H9 (cell line): ENCODE data around the gene CAPN9. TPM values are rescaled to one million over a fixed set of nuclear protein-coding genes. Genes with fewer than 3 reads are reported as not detected.

Experiments
- DNase-seq: peaks from one replicate; pipeline ENCODE4 v3.0.0-alpha.2; 2017
- H2AFZ ChIP-seq: one replicate; pipeline ENCODE4 v1.6.1; 2013; ENCODE audit warnings: mild to moderate bottlenecking, low read length, control low read depth, moderate library complexity
- H2AK5ac ChIP-seq: 2 replicates; pipeline ENCODE4 v1.6.1; 2013; ENCODE audit warnings: low read length, control low read depth, mixed read lengths; ENCODE audit not compliant: insufficient read length
- H2BK120ac ChIP-seq: one replicate; pipeline ENCODE4 v1.6.1; 2013; ENCODE audit warnings: low read depth, mild to moderate bottlenecking, low read length, control low read depth, inconsistent platforms; ENCODE audit not compliant: poor library complexity, severe bottlenecking
- H2BK12ac ChIP-seq: 2 replicates; pipeline ENCODE4 v1.6.1; 2013; ENCODE audit warnings: low read length, control low read depth, mixed read lengths, low read depth; ENCODE audit not compliant: insufficient read length
- H2BK15ac ChIP-seq: 2 replicates; pipeline ENCODE4 v1.6.1; 2013; ENCODE audit warnings: low read depth, low read length, control low read depth
- H2BK20ac ChIP-seq: one replicate; pipeline ENCODE4 v1.6.1; 2013; ENCODE audit warnings: low read depth, mild to moderate bottlenecking, low read length, control low read depth, inconsistent platforms; ENCODE audit not compliant: poor library complexity, severe bottlenecking
- H2BK5ac ChIP-seq: 2 replicates; pipeline ENCODE4 v1.6.1; 2013; ENCODE audit warnings: low read length, control low read depth, mixed read lengths; ENCODE audit not compliant: insufficient read length
- H3K14ac ChIP-seq: 2 replicates; pipeline ENCODE4 v1.6.1; 2013; ENCODE audit warnings: low read length, control low read depth; ENCODE audit not compliant: insufficient read depth
- H3K18ac ChIP-seq: 2 replicates; pipeline ENCODE4 v1.6.1; 2013; ENCODE audit warnings: low read depth, mild to moderate bottlenecking, mixed read lengths, low read length, control low read depth; ENCODE audit not compliant: insufficient read length
- H3K23ac ChIP-seq: 2 replicates; pipeline ENCODE4 v1.6.1; 2013; ENCODE audit warnings: low read length, control low read depth, mixed read lengths, low read depth; ENCODE audit not compliant: insufficient read length
- H3K23me2 ChIP-seq: 2 replicates; pipeline ENCODE4 v1.6.1; 2013; ENCODE audit warnings: low read depth, mild to moderate bottlenecking, mixed read lengths, low read length, control low read depth; ENCODE audit not compliant: insufficient read length, poor library complexity, severe bottlenecking
- H3K27ac ChIP-seq: 2 replicates; pipeline ENCODE4 v1.5.1; 2013; ENCODE audit warnings: low read length, control low read depth, mixed read lengths, low read depth; ENCODE audit not compliant: insufficient read length
- H3K27me3 ChIP-seq: 2 replicates; pipeline ENCODE4 v1.6.1; 2013; ENCODE audit warnings: low read length, control low read depth, inconsistent platforms; ENCODE audit not compliant: insufficient read depth
- H3K4ac ChIP-seq: 2 replicates; pipeline ENCODE4 v1.6.1; 2013; ENCODE audit warnings: low read depth, mild to moderate bottlenecking, control low read depth, inconsistent platforms, low read length, moderate library complexity
- H3K4me1 ChIP-seq: 2 replicates; pipeline ENCODE4 v1.6.1; 2013; ENCODE audit warnings: low read length, control low read depth, inconsistent platforms; ENCODE audit not compliant: insufficient read depth
- H3K4me2 ChIP-seq: 2 replicates; pipeline ENCODE4 v1.6.1; 2013; ENCODE audit warnings: low read length, control low read depth, mixed read lengths; ENCODE audit not compliant: insufficient read length, insufficient read depth
- H3K56ac ChIP-seq: 2 replicates; pipeline ENCODE4 v1.6.1; 2013; ENCODE audit warnings: low read depth, mild to moderate bottlenecking, mixed read lengths, low read length, control low read depth; ENCODE audit not compliant: insufficient read length
- H3K79me1 ChIP-seq: 2 replicates; pipeline ENCODE4 v1.6.1; 2013; ENCODE audit warnings: low read depth, mild to moderate bottlenecking, moderate library complexity, low read length, control low read depth, inconsistent platforms; ENCODE audit not compliant: insufficient read depth, poor library complexity, severe bottlenecking
- H3K79me2 ChIP-seq: 2 replicates; pipeline ENCODE4 v1.6.1; 2013; ENCODE audit warnings: low read length, control low read depth, inconsistent platforms; ENCODE audit not compliant: insufficient read depth
- H3K9ac ChIP-seq: 2 replicates; pipeline ENCODE4 v1.6.1; 2013; ENCODE audit warnings: low read length, control low read depth, mixed read lengths; ENCODE audit not compliant: insufficient read length; ENCODE audit errors: extremely low read depth
- H3K9me3 ChIP-seq: one replicate; pipeline ENCODE4 v1.6.1; 2013; ENCODE audit warnings: low read depth, low read length, inconsistent platforms; ENCODE audit not compliant: control insufficient read depth
- H3T11ph ChIP-seq: one replicate; pipeline ENCODE4 v1.6.1; 2013; ENCODE audit warnings: mild to moderate bottlenecking, low read length, control low read depth, inconsistent platforms
- H4K20me1 ChIP-seq: one replicate; pipeline ENCODE4 v1.6.1; 2013; ENCODE audit not compliant: control insufficient read depth, insufficient read length, insufficient read depth
- H4K5ac ChIP-seq: 2 replicates; pipeline ENCODE4 v1.6.1; 2013; ENCODE audit warnings: low read depth, mild to moderate bottlenecking, mixed read lengths, low read length, control low read depth; ENCODE audit not compliant: insufficient read length
- H4K8ac ChIP-seq: replicated peaks from 2 replicates; pipeline ENCODE4 v1.6.1; 2013; ENCODE audit warnings: low read length, control low read depth, mixed read lengths, low read depth; ENCODE audit not compliant: insufficient read length
- H4K91ac ChIP-seq: 2 replicates; pipeline ENCODE4 v1.6.1; 2013; ENCODE audit warnings: low read depth, mild to moderate bottlenecking, moderate library complexity, mixed read lengths, low read length, control low read depth; ENCODE audit not compliant: insufficient read length
- H3K27ac Mint-ChIP-seq, 3 experiments: 2 replicates in 2 of 3; 3 replicates in 1 of 3; pipeline ENCODE4 v1.8.0; 2020 to 2021; ENCODE audit warnings: mixed read lengths in 3 of 3, mild to moderate bottlenecking in 1 of 3, moderate library complexity in 1 of 3
- H3K27me3 Mint-ChIP-seq: 2 replicates; pipeline ENCODE4 v1.8.0; 2021; ENCODE audit warnings: low read depth, mild to moderate bottlenecking, moderate library complexity, mixed read lengths
- H3K36me3 Mint-ChIP-seq, 3 experiments: 2 replicates in 2 of 3; 3 replicates in 1 of 3; pipeline ENCODE4 v1.8.0; 2020 to 2021; ENCODE audit warnings: low read depth in 3 of 3, mixed read lengths in 3 of 3; ENCODE audit not compliant: insufficient read depth in 1 of 3
- H3K4me1 Mint-ChIP-seq, 2 experiments: 2 replicates each; pipeline ENCODE4 v1.8.0; 2020; ENCODE audit warnings: mixed read lengths in 2 of 2
- H3K4me3 Mint-ChIP-seq, 2 experiments: 2 replicates in 1 of 2; 3 replicates in 1 of 2; pipeline ENCODE4 v1.8.0; 2020 to 2021; ENCODE audit warnings: mild to moderate bottlenecking in 2 of 2, mixed read lengths in 2 of 2, moderate library complexity in 1 of 2
- H3K9me3 Mint-ChIP-seq, 2 experiments: 2 replicates in 1 of 2; 3 replicates in 1 of 2; pipeline ENCODE4 v1.8.0; 2020; ENCODE audit warnings: mild to moderate bottlenecking in 2 of 2, mixed read lengths in 2 of 2, moderate library complexity in 1 of 2
- CTCF ChIP-seq: fragments of 200-600 bp; sonication (generic); conservative IDR thresholded peaks from 3 replicates; pipeline ENCODE4 v1.8.0; 2021; ENCODE audit warnings: antibody characterized with exemption, mild to moderate bottlenecking
- WGBS: extraction: QIAGEN DNeasy Blood & Tissue Kit; methylation state at CpG from one replicate; pipeline ENCODE4 v1.1.7; 2013; ENCODE audit warnings: missing lambda C conversion rate, low lambda C conversion rate, mixed read lengths; ENCODE audit not compliant: insufficient read length; ENCODE audit errors: extremely low coverage; 5-methylcytosine and 5-hydroxymethylcytosine counted together
- total RNA-seq: library from RNA; stranded (reverse); gene quantifications from 2 replicates; pipeline ENCODE4 v1.2.1, GENCODE V29; 2021

CAPN9 gene
- total RNA-seq, 1 experiment from 2014 or later: 0.22 TPM

- no peak overlapping the region for H4K5ac ChIP-seq
- H3K4me1 ChIP-seq: no peaks in the 10 kb centered on the region
- H4K91ac ChIP-seq: no peak overlapping the region
- H2BK120ac ChIP-seq: no peak overlapping the region
- no peak overlapping the region for H3K4ac ChIP-seq
- no peak overlapping the region for H2BK12ac ChIP-seq
- no peak overlapping the region for H4K8ac ChIP-seq
- TF ChIP-seq CTCF: no peak
- H3K79me2 ChIP-seq: no peaks in the 10 kb centered on the region
- no peaks in the 10 kb centered on the region for H3K9me3 ChIP-seq
- H3K4me3 Mint-ChIP-seq: no peak overlapping the region
- no peak overlapping the region for H3K14ac ChIP-seq
- no peak overlapping the region for H3K4me2 ChIP-seq
- H2AFZ ChIP-seq: no peak overlapping the region
- H3K4me1 Mint-ChIP-seq: 0 out of 4 replicates have a peak, but pooled peaks cover 0 to 3% of the 10 kb centered on the region in 2 experiments
- no peak overlapping the region for H2AK5ac ChIP-seq
- H3K9me3 Mint-ChIP-seq: peaks cover 12% of the 10 kb centered on the region in 2 experiments
- peaks cover 0 to 6% (median 0%) of the 10 kb centered on the region in 3 experiments; a peak in 2 of 7 replicates for H3K36me3 Mint-ChIP-seq
- H3K79me1 ChIP-seq: no peaks in the 10 kb centered on the region
- no peak overlapping the region for H3T11ph ChIP-seq
- no CpG with 5 or more reads among the region's 4 CpGs for WGBS
- no peak overlapping the region for H2BK5ac ChIP-seq
- H3K9ac ChIP-seq: no peak overlapping the region
- H3K27ac ChIP-seq: no peak overlapping the region
- DNase-seq: no peak
- peaks cover 65% of the 10 kb centered on the region for H3K27me3 Mint-ChIP-seq
- no peaks in the 10 kb centered on the region for H3K23me2 ChIP-seq
- no peak overlapping the region for H3K56ac ChIP-seq
- no peaks in the 10 kb centered on the region; the same call in 1 of the 2 replicates for H3K27me3 ChIP-seq
- H3K18ac ChIP-seq: no peak overlapping the region
- H4K20me1 ChIP-seq: no peaks in the 10 kb centered on the region
- no peak overlapping the region for H2BK15ac ChIP-seq
- no peak overlapping the region for H3K27ac Mint-ChIP-seq
- no peak overlapping the region for H2BK20ac ChIP-seq
- H3K23ac ChIP-seq: no peak overlapping the region
These were observed 61.2 kb downstream of the CAPN9 start for GRCh38 chr1:230808281-230808872.
